IMR-90 (cell line): Measurements from ENCODE around the gene ARHGEF10L. TPM values are rescaled to one million over a fixed set of nuclear protein-coding genes. Genes with fewer than 3 reads are reported as not detected.
A peak's percentile ranks its signal among the peaks of the same experiment; 100 is the strongest.

Source experiments
- ATAC-seq: fragments of 200-7000 bp; cut with Tn5 transposase; 2 replicates; pipeline ENCODE4 v1.9.1; 2020; ENCODE audit warnings: low read depth, mild to moderate bottlenecking, moderate library complexity
- BruUV-seq: library from RNA; stranded (reverse); fragments of 400-500 nt; replicated peaks from 2 replicates; lab custom pipeline; 2021; lab: Mats Ljungman, UMichigan
- CTCF ChIA-PET: fragments of 300-600 bp; formaldehyde crosslinking; extraction: SDS; loops from one replicate; lab custom pipeline; 2021; ENCODE audit warnings: antibody characterized with exemption; lab: Yijun Ruan, JAX
- POLR2A ChIA-PET: fragments of 300-600 bp; sonication (Branson Sonifier 250); formaldehyde crosslinking; loops from one replicate; lab custom pipeline; 2022; ENCODE audit warnings: antibody characterized with exemption; ENCODE audit not compliant: unreplicated experiment; lab: Charles Lee
- DNase-seq: peaks from one replicate; pipeline ENCODE4 v3.0.0; 2013
- H2AFZ ChIP-seq: replicated peaks from 2 replicates; pipeline ENCODE3; 2013; ENCODE audit warnings: low read length, mild to moderate bottlenecking; ENCODE audit not compliant: poor library complexity
- H2AK5ac ChIP-seq: 2 replicates; pipeline ENCODE4 v1.6.1; 2013; ENCODE audit warnings: low read depth, low read length, inconsistent platforms
- H2AK9ac ChIP-seq: replicated peaks from 2 replicates; pipeline ENCODE3; 2013; ENCODE audit warnings: mild to moderate bottlenecking, low read depth, low read length, moderate library complexity; ENCODE audit not compliant: poor library complexity
- H2BK120ac ChIP-seq: 2 replicates; pipeline ENCODE4 v1.6.1; 2013; ENCODE audit warnings: low read depth, low read length, inconsistent platforms
- H2BK15ac ChIP-seq: 3 replicates; pipeline ENCODE4 v1.6.1; 2013; ENCODE audit warnings: low read depth, low read length, inconsistent platforms
- H2BK20ac ChIP-seq: 2 replicates; pipeline ENCODE4 v1.6.1; 2013; ENCODE audit warnings: low read depth, mild to moderate bottlenecking, inconsistent platforms, low read length, moderate library complexity
- H2BK5ac ChIP-seq: 2 replicates; pipeline ENCODE4 v1.6.1; 2013; ENCODE audit warnings: mild to moderate bottlenecking, low read depth, low read length, inconsistent platforms; ENCODE audit not compliant: poor library complexity, severe bottlenecking
- H3K14ac ChIP-seq: replicated peaks from 2 replicates; pipeline ENCODE4 v1.6.1; 2013; ENCODE audit warnings: low read depth, low read length, inconsistent platforms
- H3K18ac ChIP-seq: 2 replicates; pipeline ENCODE4 v1.6.1; 2013; ENCODE audit warnings: low read depth, low read length, control low read depth
- H3K23ac ChIP-seq: 2 replicates; pipeline ENCODE4 v1.6.1; 2013; ENCODE audit warnings: low read depth, low read length, inconsistent platforms
- H3K27ac ChIP-seq: 2 replicates; pipeline ENCODE4 v1.5.1; 2013; ENCODE audit warnings: mild to moderate bottlenecking, control low read depth, low read length; ENCODE audit not compliant: insufficient read depth
- H3K27me3 ChIP-seq: 2 replicates; pipeline ENCODE4 v1.6.1; 2013; ENCODE audit warnings: low read length; ENCODE audit not compliant: control insufficient read depth, insufficient read depth
- H3K36me3 ChIP-seq: 2 replicates; pipeline ENCODE4 v1.6.1; 2013; ENCODE audit warnings: low read length, mixed read lengths; ENCODE audit not compliant: control insufficient read depth, insufficient read depth
- H3K4ac ChIP-seq: 2 replicates; pipeline ENCODE4 v1.6.1; 2013; ENCODE audit warnings: low read depth, low read length, inconsistent platforms
- H3K4me1 ChIP-seq: 2 replicates; pipeline ENCODE4 v1.6.1; 2013; ENCODE audit warnings: low read length, mixed read lengths; ENCODE audit not compliant: control insufficient read depth, insufficient read depth
- H3K4me2 ChIP-seq: 2 replicates; pipeline ENCODE4 v1.6.1; 2013; ENCODE audit warnings: low read depth, mild to moderate bottlenecking, control low read depth, low read length, moderate library complexity
- H3K4me3 ChIP-seq: 2 replicates; pipeline ENCODE4 v1.5.1; 2013; ENCODE audit warnings: low read depth, mild to moderate bottlenecking, control low read depth, low read length, moderate library complexity; ENCODE audit not compliant: insufficient read depth
- H3K56ac ChIP-seq: 2 replicates; pipeline ENCODE4 v1.6.1; 2013; ENCODE audit warnings: low read length, inconsistent platforms; ENCODE audit not compliant: insufficient read depth; ENCODE audit errors: extremely low read depth
- H3K79me1 ChIP-seq, 2 experiments: 2 replicates each; pipeline ENCODE4 v1.6.1; 2013; ENCODE audit warnings: low read length in 2 of 2, inconsistent platforms in 1 of 2, low read depth in 1 of 2
- H3K9ac ChIP-seq: 2 replicates; pipeline ENCODE4 v1.6.1; 2013; ENCODE audit warnings: low read depth, low read length, control low read depth
- H3K9me1 ChIP-seq: 2 replicates; pipeline ENCODE4 v1.6.1; 2013; ENCODE audit warnings: low read length, inconsistent platforms; ENCODE audit not compliant: insufficient read depth
- H3K9me3 ChIP-seq: 2 replicates; pipeline ENCODE4 v1.6.1; 2013; ENCODE audit warnings: low read length; ENCODE audit not compliant: control insufficient read depth, insufficient read depth
- H4K20me1 ChIP-seq: 2 replicates; pipeline ENCODE4 v1.6.1; 2013; ENCODE audit warnings: low read length, inconsistent platforms; ENCODE audit not compliant: insufficient read depth
- H4K5ac ChIP-seq: 2 replicates; pipeline ENCODE4 v1.6.1; 2013; ENCODE audit warnings: mild to moderate bottlenecking, low read depth, low read length, control low read depth
- H4K8ac ChIP-seq, 2 experiments: 2 replicates each; pipeline ENCODE4 v1.6.1; 2013; ENCODE audit warnings: low read depth in 2 of 2, low read length in 2 of 2, control low read depth in 1 of 2, inconsistent platforms in 1 of 2
- H4K91ac ChIP-seq: 2 replicates; pipeline ENCODE4 v1.6.1; 2013; ENCODE audit warnings: low read depth, low read length, inconsistent platforms; ENCODE audit not compliant: insufficient read depth
- CHD1 ChIP-seq: IDR thresholded peaks from 2 replicates; pipeline ENCODE4 v1.6.1; 2012; ENCODE audit warnings: low read depth, low read length, improper control_type of control experiment
- CTCF ChIP-seq: conservative IDR thresholded peaks from 2 replicates; pipeline ENCODE4 v1.5.1; 2012; ENCODE audit warnings: mild to moderate bottlenecking, low read depth, low read length, improper control_type of control experiment
- MXI1 ChIP-seq: IDR thresholded peaks from 2 replicates; pipeline ENCODE4 v1.6.1; 2012; ENCODE audit warnings: low read depth, mild to moderate bottlenecking, low read length, moderate library complexity, borderline replicate concordance
- WGBS, 2 experiments: methylation state at CpG; one replicate each; pipeline versions ENCODE4 v1.1.5 to v1.1.7; 2013; ENCODE audit warnings: missing lambda C conversion rate in 2 of 2; ENCODE audit not compliant: insufficient read length in 1 of 2; ENCODE audit errors: extremely low coverage in 2 of 2; 5-methylcytosine and 5-hydroxymethylcytosine counted together
- dilution Hi-C: fragments of 300-500 bp; cut with HindIII; formaldehyde crosslinking; loops from one replicate; pipeline ENCODE4 v1.14.3; 2018; ENCODE audit warnings: low sequenced_read_pairs; ENCODE audit not compliant: unreplicated experiment
- in situ Hi-C: fragments of 300-500 bp; cut with MboI; formaldehyde crosslinking; loops from 3 replicates; pipeline ENCODE4 v1.14.3; 2019; ENCODE audit warnings: low sequenced_read_pairs, inconsistent platforms, mixed read lengths
- intact Hi-C: fragments of 100-400 bp; cut with micrococcal nuclease; formaldehyde crosslinking; loops from 2 replicates; pipeline ENCODE4 v1.10.0; 2022
- polyA plus RNA-seq, 3 experiments: library from polyadenylated mRNA; depleted of rRNA; stranded (reverse); fragments of >200 nt; gene quantifications; 2 replicates each; pipeline ENCODE4 v1.2.3, GENCODE V29; 2012; ENCODE audit warnings: low replicate concordance in 1 of 3
- total RNA-seq: library from RNA; depleted of rRNA; stranded (reverse); fragments of >200 nt; gene quantifications from 2 replicates; pipeline ENCODE4 v1.2.3, GENCODE V29; 2012

The ARHGEF10L gene
- total and polyA plus RNA-seq, 2 of the 4 experiments (the other 2 are of a cell fraction): 4.8 to 12.4 TPM

- H2AFZ ChIP-seq: no peak overlapping the region
- H2BK20ac ChIP-seq: no peak overlapping the region
- H3K4me2 ChIP-seq: no peak overlapping the region
- no peak for DNase-seq
- no peak for TF ChIP-seq CTCF
- no peak for TF ChIP-seq CHD1
- no peak for TF ChIP-seq MXI1
- H4K91ac ChIP-seq: no peak overlapping the region
- no peak overlapping the region for H2BK15ac ChIP-seq
- H3K23ac ChIP-seq: no peak overlapping the region
- no peak overlapping the region for H3K4ac ChIP-seq
- H4K8ac ChIP-seq: no peak overlapping the region
- in situ Hi-C loops (no loop called here), dilution Hi-C loops (no loop called here), intact Hi-C loops (no loop called here)
- peaks cover 43 to 73% of the 10 kb centered on the region in 2 experiments for H3K79me1 ChIP-seq
- H3K56ac ChIP-seq: no peak overlapping the region
- no peaks in the 10 kb centered on the region for H3K27me3 ChIP-seq
- H3K36me3 ChIP-seq: no peaks in the 10 kb centered on the region
- ATAC-seq: no peak
- no peak overlapping the region for H4K5ac ChIP-seq
- H4K20me1 ChIP-seq: peaks cover 4% of the 10 kb centered on the region; the same call in 1 of the 2 replicates
- CTCF ChIA-PET: no interaction called here
- no peak overlapping the region for H3K9ac ChIP-seq
- 74% methylated on average over 2 of the region's 9 CpGs; no CpG with 5 or more reads in 1 of the 2 experiments for WGBS, 2 experiments
- peaks cover 18% of the 10 kb centered on the region for H3K4me1 ChIP-seq
- 0 out of 2 replicates have a peak overlapping the region, but pooled peaks have one; percentile 14 for H2AK5ac ChIP-seq
- H3K9me3 ChIP-seq: no peaks in the 10 kb centered on the region
- no peak overlapping the region for H2BK120ac ChIP-seq
- H3K14ac ChIP-seq: no peak overlapping the region
- no peak overlapping the region for H3K4me3 ChIP-seq
- no peak overlapping the region for H3K18ac ChIP-seq
- POLR2A ChIA-PET: no interaction called here
- no TSS peak for BruUV-seq
- no peak overlapping the region for H2AK9ac ChIP-seq
- H3K9me1 ChIP-seq: peaks cover 28% of the 10 kb centered on the region
- H3K27ac ChIP-seq: no peak overlapping the region
- no peak overlapping the region for H2BK5ac ChIP-seq
Observed at GRCh38 chr1:17566892-17567291, 27.4 kb downstream of the ARHGEF10L start.
